Stimulated activated naive CD8-positive, alpha-beta T cell treated with anti-CD3 and anti-CD28 coated beads, Interleukin-15, amount 100 ng/mL, for 72 hours (primary cell): ENCODE data around the gene CYP24A1.
"Not testable (repeated sequence)": the region's sequence is repeated elsewhere in the genome, so short reads cannot be mapped to it uniquely, and the experiment has no call there.

ENCODE experiments used
- ATAC-seq: fragments of 150-1000 bp; cut with Tn5 transposase; 2 replicates; pipeline ENCODE4 v1.10.0; 2021; ENCODE audit warnings: mild to moderate bottlenecking, moderate library complexity
- DNase-seq, 2 donors: peaks; one replicate each; pipeline ENCODE4 v3.0.0; 2021 to 2022
- H3K27ac Mint-ChIP-seq, 2 donors: one replicate each; pipeline ENCODE4 v1.8.0; 2022; ENCODE audit warnings: mild to moderate bottlenecking in 2 of 2, mixed read lengths in 2 of 2, moderate library complexity in 2 of 2
- H3K27me3 Mint-ChIP-seq: one replicate; pipeline ENCODE4 v1.8.0; 2022; ENCODE audit warnings: mixed read lengths
- H3K4me1 Mint-ChIP-seq: one replicate; pipeline ENCODE4 v1.8.0; 2022; ENCODE audit warnings: mild to moderate bottlenecking, mixed read lengths
- H3K4me3 Mint-ChIP-seq, 2 donors: one replicate each; pipeline ENCODE4 v1.8.0; 2022; ENCODE audit warnings: mild to moderate bottlenecking in 2 of 2, mixed read lengths in 2 of 2, moderate library complexity in 1 of 2
- H3K9me3 Mint-ChIP-seq, 2 donors: one replicate each; pipeline ENCODE4 v1.8.0; 2022; ENCODE audit warnings: mixed read lengths in 2 of 2

CYP24A1 gene

GRCh38 chr20:54140486-54140885 is 33.3 kb downstream of the CYP24A1 start:
- H3K27ac Mint-ChIP-seq, result no peak overlapping the region

GRCh38 chr20:54140067-54140466 is 33.7 kb downstream of the CYP24A1 start:
- DNase-seq, result no peak

More at GRCh38 chr20:54140486-54140885, 33.3 kb downstream of the CYP24A1 start:
- DNase-seq (no peak), ATAC-seq (no peak)
- Mint-ChIP-seq H3K9me3 (no peaks in the 10 kb centered on the region), H3K4me3 (no peak overlapping the region), H3K4me1 (no peaks in the 10 kb centered on the region), H3K27me3 (peaks cover 6% of the 10 kb centered on the region)

GRCh38 chr20:54139188-54139587 is 34.6 kb downstream of the CYP24A1 start:
- Mint-ChIP-seq H3K9me3 (no peaks in the 10 kb centered on the region), H3K4me3 (no peak overlapping the region), H3K4me1 (no peaks in the 10 kb centered on the region), H3K27me3 (peaks cover 6% of the 10 kb centered on the region), H3K27ac (no peak overlapping the region)
- DNase-seq, result no peak
- no peak for ATAC-seq

More at GRCh38 chr20:54140067-54140466, 33.7 kb downstream of the CYP24A1 start:
- Mint-ChIP-seq H3K4me1 (no peaks in the 10 kb centered on the region), H3K27me3 (peaks cover 6% of the 10 kb centered on the region), H3K4me3 (no peak overlapping the region), H3K9me3 (no peaks in the 10 kb centered on the region), H3K27ac (no peak overlapping the region)
- ATAC-seq, result no peak

- Mint-ChIP-seq H3K27ac (no peak overlapping the region), H3K4me1 (no peaks in the 10 kb centered on the region), H3K9me3 (no peaks in the 10 kb centered on the region), H3K4me3 (no peak overlapping the region), H3K27me3 (peaks cover 6% of the 10 kb centered on the region)
- DNase-seq (no peak), ATAC-seq (no peak)
These were observed 35.4 kb downstream of the CYP24A1 start for GRCh38 chr20:54138427-54138826.

- no peak overlapping the region for H3K27ac Mint-ChIP-seq
- H3K4me3 Mint-ChIP-seq, result no peak overlapping the region
- DNase-seq (no peak), ATAC-seq (no peak)
- H3K27me3 Mint-ChIP-seq, result no peaks in the 10 kb centered on the region
- no peaks in the 10 kb centered on the region for H3K4me1 Mint-ChIP-seq
- no peaks in the 10 kb centered on the region for H3K9me3 Mint-ChIP-seq
These were observed 36.7 kb downstream of the CYP24A1 start for GRCh38 chr20:54137115-54137514.

- DNase-seq (no peak), ATAC-seq (no peak)
- Mint-ChIP-seq H3K27me3 (no peaks in the 10 kb centered on the region), H3K27ac (no peak overlapping the region), H3K4me1 (no peaks in the 10 kb centered on the region), H3K9me3 (peaks cover 0 to 4% of the 10 kb centered on the region in 2 donors), H3K4me3 (no peak overlapping the region)
These were observed 39.2 kb downstream of the CYP24A1 start for GRCh38 chr20:54134445-54135220.

- Mint-ChIP-seq H3K27me3 (no peaks in the 10 kb centered on the region), H3K4me1 (no peaks in the 10 kb centered on the region), H3K27ac (no peak overlapping the region), H3K4me3 (no peak overlapping the region), H3K9me3 (peaks cover 0 to 10% of the 10 kb centered on the region in 2 donors)
- no peak for ATAC-seq
- DNase-seq, result no peak
These were observed 40.1 kb downstream of the CYP24A1 start for GRCh38 chr20:54133434-54134427.

GRCh38 chr20:54132612-54133433 is 41.0 kb downstream of the CYP24A1 start:
- Mint-ChIP-seq H3K4me1 (no peaks in the 10 kb centered on the region), H3K27me3 (no peaks in the 10 kb centered on the region), H3K9me3 (peaks cover 0 to 10% of the 10 kb centered on the region in 2 donors), H3K27ac (no peak overlapping the region), H3K4me3 (no peak overlapping the region)
- ATAC-seq, result no peak
- no peak for DNase-seq

- ATAC-seq (no peak), DNase-seq (no peak)
- H3K27me3 Mint-ChIP-seq, result no peaks in the 10 kb centered on the region
- no peak overlapping the region for H3K4me3 Mint-ChIP-seq
- no peaks in the 10 kb centered on the region for H3K4me1 Mint-ChIP-seq
- no peak overlapping the region for H3K27ac Mint-ChIP-seq
- H3K9me3 Mint-ChIP-seq, result peaks cover 0 to 10% of the 10 kb centered on the region in 2 donors
These were observed 41.8 kb downstream of the CYP24A1 start for GRCh38 chr20:54131675-54132611.

GRCh38 chr20:54131125-54131524 is 42.7 kb downstream of the CYP24A1 start:
- H3K27me3 Mint-ChIP-seq, ATAC-seq, H3K4me1 Mint-ChIP-seq, H3K4me3 Mint-ChIP-seq, DNase-seq, H3K9me3 Mint-ChIP-seq, H3K27ac Mint-ChIP-seq: not testable (repeated sequence)

GRCh38 chr20:54129350-54129749 is 44.4 kb downstream of the CYP24A1 start:
- DNase-seq (no peak), ATAC-seq (no peak)
- Mint-ChIP-seq H3K4me1 (no peaks in the 10 kb centered on the region), H3K27ac (no peak overlapping the region), H3K27me3 (no peaks in the 10 kb centered on the region), H3K9me3 (peaks cover 0 to 10% of the 10 kb centered on the region in 2 donors), H3K4me3 (no peak overlapping the region)

GRCh38 chr20:54127855-54128574 is 45.8 kb downstream of the CYP24A1 start:
- Mint-ChIP-seq H3K27me3 (no peaks in the 10 kb centered on the region), H3K4me1 (no peaks in the 10 kb centered on the region), H3K4me3 (no peak overlapping the region), H3K9me3 (peaks cover 0 to 10% of the 10 kb centered on the region in 2 donors), H3K27ac (no peak overlapping the region)
- ATAC-seq (no peak), DNase-seq (no peak)

- no peak overlapping the region for H3K27ac Mint-ChIP-seq
- peaks cover 0 to 10% of the 10 kb centered on the region in 2 donors for H3K9me3 Mint-ChIP-seq
- H3K4me1 Mint-ChIP-seq, result peaks cover 3% of the 10 kb centered on the region
- ATAC-seq (no peak), DNase-seq (no peak)
- H3K27me3 Mint-ChIP-seq, result no peaks in the 10 kb centered on the region
- H3K4me3 Mint-ChIP-seq, result no peak overlapping the region
These were observed 46.8 kb downstream of the CYP24A1 start for GRCh38 chr20:54126806-54127655.
